H1 (cell line): ENCODE measurements around the gene CPLANE1. TPM values are rescaled to one million over a fixed set of nuclear protein-coding genes. Genes with fewer than 3 reads are reported as not detected.

Source experiments
- CTCF ChIA-PET: fragments of 300-600 bp; sonication (Branson Sonifier 250); formaldehyde crosslinking; loops from one replicate; lab custom pipeline; 2021; ENCODE audit not compliant: partially characterized antibody; lab: Charles Lee
- POLR2A ChIA-PET: fragments of 300-600 bp; sonication (Branson Sonifier 250); formaldehyde crosslinking; loops from one replicate; lab custom pipeline; 2021; ENCODE audit warnings: inconsistent platforms; ENCODE audit not compliant: partially characterized antibody; lab: Charles Lee
- DNase-seq, 2 experiments: peaks; one replicate each; pipeline versions ENCODE4 v3.0.0 to v3.0.0-alpha.2; 2010 to 2022; ENCODE audit warnings: low spot score in 2 of 2, low read depth in 1 of 2, mixed read lengths in 1 of 2
- FAIRE-seq: peaks from 2 replicates; lab custom pipeline; 2011; peaks lifted over from hg19 to GRCh38; lab: Jason Lieb, UNC
- H2AFZ ChIP-seq: 2 replicates; pipeline ENCODE4 v1.8.1; 2012; ENCODE audit warnings: low read length, inconsistent platforms
- H2AK5ac ChIP-seq: 2 replicates; pipeline ENCODE4 v1.6.1; 2013; ENCODE audit warnings: low read depth, low read length
- H2BK120ac ChIP-seq: replicated peaks from 2 replicates; pipeline ENCODE3; 2013; ENCODE audit warnings: low read depth, low read length, inconsistent platforms
- H2BK12ac ChIP-seq: 2 replicates; pipeline ENCODE4 v1.6.1; 2013; ENCODE audit warnings: low read depth, low read length
- H2BK15ac ChIP-seq: 2 replicates; pipeline ENCODE4 v1.6.1; 2013; ENCODE audit warnings: low read length
- H2BK20ac ChIP-seq: 2 replicates; pipeline ENCODE4 v1.6.1; 2013; ENCODE audit warnings: low read length
- H2BK5ac ChIP-seq: 2 replicates; pipeline ENCODE4 v1.6.1; 2013; ENCODE audit warnings: low read depth, low read length
- H3K14ac ChIP-seq: 2 replicates; pipeline ENCODE4 v1.6.1; 2013; ENCODE audit warnings: inconsistent platforms; ENCODE audit not compliant: insufficient read length
- H3K18ac ChIP-seq: 2 replicates; pipeline ENCODE4 v1.6.1; 2013; ENCODE audit warnings: low read length; ENCODE audit errors: extremely low read depth
- H3K23ac ChIP-seq: 2 replicates; pipeline ENCODE4 v1.6.1; 2013; ENCODE audit warnings: inconsistent platforms; ENCODE audit not compliant: insufficient read length
- H3K23me2 ChIP-seq: 2 replicates; pipeline ENCODE4 v1.6.1; 2013; ENCODE audit warnings: low read depth, low read length
- H3K27ac ChIP-seq: 2 replicates; pipeline ENCODE4 v1.6.1; 2011; ENCODE audit warnings: low read depth, low read length, inconsistent platforms
- H3K27me3 ChIP-seq, 4 experiments: replicated peaks in 1 of 4; 1 replicate in 1 of 4; 2 replicates in 3 of 4; pipeline versions ENCODE4 v1.6.1 to v1.8.1; 2011 to 2013; ENCODE audit warnings: low read length in 3 of 4, mild to moderate bottlenecking in 3 of 4, inconsistent platforms in 2 of 4, mixed read lengths in 2 of 4, moderate library complexity in 1 of 4; ENCODE audit not compliant: control insufficient read depth in 3 of 4, insufficient read depth in 3 of 4; ENCODE audit errors: extremely low read depth in 1 of 4
- H3K36me3 ChIP-seq, 4 experiments: 2 replicates each; pipeline versions ENCODE4 v1.6.1 to v1.8.1; 2011 to 2013; ENCODE audit warnings: mild to moderate bottlenecking in 4 of 4, low read length in 3 of 4, moderate library complexity in 2 of 4, control low read depth in 1 of 4, inconsistent platforms in 1 of 4; ENCODE audit not compliant: insufficient read depth in 4 of 4, control insufficient read depth in 2 of 4
- H3K4ac ChIP-seq: replicated peaks from 2 replicates; pipeline ENCODE3; 2013; ENCODE audit warnings: low read length, low read depth, mixed read lengths, inconsistent platforms; ENCODE audit not compliant: insufficient read length
- H3K4me1 ChIP-seq, 4 experiments: replicated peaks in 1 of 4; 1 replicate in 1 of 4; 2 replicates in 3 of 4; pipeline versions ENCODE4 v1.6.1 to v1.8.1; 2011 to 2013; ENCODE audit warnings: low read length in 3 of 4, inconsistent platforms in 2 of 4, mixed read lengths in 1 of 4; ENCODE audit not compliant: insufficient read depth in 4 of 4, control insufficient read depth in 3 of 4
- H3K4me2 ChIP-seq, 2 experiments: 2 replicates each; pipeline versions ENCODE4 v1.6.1 to v1.8.1; 2011 to 2013; ENCODE audit warnings: low read depth in 2 of 2, low read length in 2 of 2, control low read depth in 1 of 2, inconsistent platforms in 1 of 2, mild to moderate bottlenecking in 1 of 2; ENCODE audit not compliant: insufficient read depth in 1 of 2
- H3K4me3 ChIP-seq, 4 experiments: fragments of 200-600, 300-600 bp in 1 of 4; sonication (generic), shearing (Covaris generic), sonication (Bioruptor Twin) in 1 of 4; 2 replicates each; pipeline versions ENCODE4 v1.5.1 to v1.8.1; 2011 to 2016; ENCODE audit warnings: low read length in 4 of 4, low read depth in 3 of 4, control low read depth in 2 of 4, inconsistent platforms in 2 of 4, mild to moderate bottlenecking in 2 of 4, mixed read lengths in 1 of 4, moderate library complexity in 1 of 4; ENCODE audit not compliant: insufficient read depth in 2 of 4; ENCODE audit errors: extremely low read depth in 1 of 4
- H3K56ac ChIP-seq: replicated peaks from 2 replicates; pipeline ENCODE3; 2013; ENCODE audit warnings: low read depth, mild to moderate bottlenecking, mixed read lengths, low read length, inconsistent platforms; ENCODE audit not compliant: insufficient read length
- H3K79me1 ChIP-seq: 2 replicates; pipeline ENCODE4 v1.6.1; 2013; ENCODE audit warnings: low read depth, low read length, control low read depth
- H3K79me2 ChIP-seq, 2 experiments: 2 replicates each; pipeline versions ENCODE4 v1.6.1 to v1.8.1; 2012 to 2013; ENCODE audit warnings: low read length in 2 of 2, mild to moderate bottlenecking in 2 of 2, inconsistent platforms in 1 of 2; ENCODE audit not compliant: insufficient read depth in 2 of 2, control insufficient read depth in 1 of 2
- H3K9ac ChIP-seq, 4 experiments: replicated peaks in 1 of 4; 1 replicate in 1 of 4; 2 replicates in 3 of 4; pipeline versions ENCODE4 v1.6.1 to v1.8.1; 2011 to 2013; ENCODE audit warnings: low read depth in 3 of 4, low read length in 3 of 4, control low read depth in 2 of 4, mild to moderate bottlenecking in 2 of 4, moderate library complexity in 2 of 4, inconsistent platforms in 1 of 4; ENCODE audit errors: extremely low read depth in 1 of 4
- H3K9me3 ChIP-seq, 2 experiments: 2 replicates each; pipeline versions ENCODE4 v1.6.1 to v1.8.1; 2012 to 2013; ENCODE audit warnings: mild to moderate bottlenecking in 2 of 2, moderate library complexity in 2 of 2, control low read depth in 1 of 2, inconsistent platforms in 1 of 2, low read depth in 1 of 2, low read length in 1 of 2, mixed read lengths in 1 of 2; ENCODE audit not compliant: insufficient read depth in 2 of 2
- H4K20me1 ChIP-seq, 2 experiments: replicated peaks in 1 of 2; 2 replicates each; pipeline versions ENCODE3 to v1.8.1; 2011 to 2013; ENCODE audit warnings: inconsistent platforms in 2 of 2, low read length in 2 of 2, mild to moderate bottlenecking in 1 of 2; ENCODE audit not compliant: insufficient read depth in 2 of 2, control insufficient read depth in 1 of 2
- H4K5ac ChIP-seq: 2 replicates; pipeline ENCODE4 v1.6.1; 2013; ENCODE audit warnings: low read length, low read depth, mixed read lengths, inconsistent platforms; ENCODE audit not compliant: insufficient read length
- H4K8ac ChIP-seq: 2 replicates; pipeline ENCODE4 v1.8.0; 2013; ENCODE audit warnings: mild to moderate bottlenecking, moderate library complexity, low read length, inconsistent platforms; ENCODE audit not compliant: insufficient read depth; ENCODE audit errors: extremely low read depth
- H4K91ac ChIP-seq: replicated peaks from 2 replicates; pipeline ENCODE3; 2013; ENCODE audit warnings: low read length, mixed read lengths, inconsistent platforms; ENCODE audit not compliant: insufficient read length
- BACH1 ChIP-seq: IDR thresholded peaks from 2 replicates; pipeline ENCODE4 v1.6.1; 2012; ENCODE audit warnings: low read length, improper control_type of control experiment
- BCL11A ChIP-seq, 2 experiments: IDR thresholded peaks; one replicate each; pipeline ENCODE4 v1.6.1; 2011; ENCODE audit warnings: low read depth in 2 of 2, low read length in 2 of 2, mild to moderate bottlenecking in 2 of 2
- BRCA1 ChIP-seq: IDR thresholded peaks from 2 replicates; pipeline ENCODE4 v1.6.1; 2012; ENCODE audit warnings: low read depth, low read length, improper control_type of control experiment
- CHD2 ChIP-seq: IDR thresholded peaks from 2 replicates; pipeline ENCODE4 v1.6.1; 2012; ENCODE audit warnings: low read length, improper control_type of control experiment
- MAX ChIP-seq: IDR thresholded peaks from 2 replicates; pipeline ENCODE4 v1.6.1; 2012; ENCODE audit warnings: inconsistent platforms
- RBBP5 ChIP-seq: IDR thresholded peaks from 2 replicates; pipeline ENCODE4 v1.7.1; 2012; ENCODE audit warnings: low read depth, mild to moderate bottlenecking, inconsistent platforms, low read length, moderate library complexity, borderline replicate concordance
- RFX5 ChIP-seq: IDR thresholded peaks from 2 replicates; pipeline ENCODE4 v1.6.1; 2011; ENCODE audit warnings: low read depth, low read length, improper control_type of control experiment, borderline replicate concordance
- SIN3A ChIP-seq, 2 experiments: IDR thresholded peaks in 1 of 2; conservative IDR thresholded peaks in 1 of 2; 2 replicates each; pipeline ENCODE4 v1.6.1; 2011 to 2012; ENCODE audit warnings: low read length in 2 of 2, improper control_type of control experiment in 1 of 2, low read depth in 1 of 2, mild to moderate bottlenecking in 1 of 2
- SIX5 ChIP-seq: IDR thresholded peaks from 2 replicates; pipeline ENCODE4 v1.6.1; 2011; ENCODE audit warnings: mild to moderate bottlenecking, low read depth, low read length
- SP4 ChIP-seq: IDR thresholded peaks from 2 replicates; pipeline ENCODE4 v1.6.1; 2012; ENCODE audit warnings: low read length, inconsistent platforms
- TAF7 ChIP-seq: optimal IDR thresholded peaks from 2 replicates; pipeline ENCODE3; 2011; ENCODE audit warnings: low read depth, mild to moderate bottlenecking, inconsistent platforms, low read length, moderate library complexity, borderline replicate concordance
- whole genome bisulfite sequencing, 2 experiments: shearing (Covaris generic) in 1 of 2; methylation state at CpG; one replicate each; pipeline versions ENCODE4 v1.1.6 to v1.1.7; 2013 to 2015; ENCODE audit warnings: low lambda C conversion rate in 2 of 2, mixed read lengths in 2 of 2, inconsistent platforms in 1 of 2, low coverage in 1 of 2, missing lambda C conversion rate in 1 of 2; ENCODE audit not compliant: insufficient replicate concordance in 2 of 2, insufficient coverage in 1 of 2, insufficient read length in 1 of 2; ENCODE audit errors: extremely low coverage in 1 of 2, missing lambda C conversion rate in 1 of 2; 5-methylcytosine and 5-hydroxymethylcytosine counted together
- polyA plus RNA-seq, 7 experiments: library from polyadenylated mRNA; depleted of rRNA in 3 of 7; stranded (reverse) in 5 of 7; unstranded in 2 of 7; fragments of >200 nt in 5 of 7; fragments of 200-250 nt in 2 of 7; gene quantifications; 1 replicate in 5 of 7; 2 replicates in 1 of 7; 4 replicates in 1 of 7; pipeline versions ENCODE4 v1.2.1 to v1.2.3, GENCODE V29; 2011 to 2013; ENCODE audit warnings: missing spikeins in 2 of 7, mixed read lengths in 2 of 7
- total RNA-seq: library from RNA; stranded (reverse); fragmentation: NEBNext Ultra II Directional; extraction: Animal tissue kit (Norgen Biotek cat#: 25700); gene quantifications from 2 replicates; pipeline ENCODE4 v1.2.1, GENCODE V29; 2021

The CPLANE1 gene
- total and polyA plus RNA-seq, 2 of the 8 experiments (the other 6 are each of a cell fraction or from before 2014, with no cell fraction given) = 2.2 to 8.8 TPM

- no peak for DNase-seq
- no peak for TF ChIP-seq RFX5
- no peak for TF ChIP-seq BACH1
- TF ChIP-seq SP4 = no peak
- TF ChIP-seq BRCA1 = no peak
- no peak for TF ChIP-seq BCL11A (IDR thresholded peaks at IDR 0.05; ENCODE audit: low read depth in 2 of 2, low read length in 2 of 2)
- no peak for TF ChIP-seq CHD2
- no peak for TF ChIP-seq SIN3A (conservative IDR thresholded peaks at IDR 0.05 in 1 of 2, IDR thresholded peaks at IDR 0.05 in 1 of 2; ENCODE audit: low read depth in 1 of 2, low read length in 2 of 2)
- TF ChIP-seq SIX5 = no peak
- no peak for TF ChIP-seq RBBP5
- TF ChIP-seq MAX = no peak
- TF ChIP-seq TAF7 = no peak
Observed at GRCh38 chr5:37111426-37112382, 137.5 kb downstream of the CPLANE1 start.

More at GRCh38 chr5:37111426-37112382, 137.5 kb downstream of the CPLANE1 start:
- Histone ChIP-seq H4K91ac (no peak overlapping the region), H4K20me1 (no peaks in the 10 kb centered on the region), H3K56ac (no peak overlapping the region), H2BK15ac (no peak overlapping the region), H2BK12ac (no peak overlapping the region), H3K4ac (no peak overlapping the region), H3K36me3 (peaks cover 0 to 4% (median 0%) of the 10 kb centered on the region in 4 experiments; a peak in 1 of 8 replicates), H3K4me2 (no peak overlapping the region), H2AFZ (no peak overlapping the region), H3K9ac (peak overlapping the region in 1 of 4 experiments; percentile 8; a peak in 1 of 7 replicates), H3K14ac (no peak overlapping the region), H4K8ac (no peak overlapping the region), H3K4me1 (no peaks in the 10 kb centered on the region), H2BK20ac (no peak overlapping the region), H3K9me3 (no peaks in the 10 kb centered on the region), H3K79me2 (no peaks in the 10 kb centered on the region), H2BK5ac (no peak overlapping the region), H3K4me3 (no peak overlapping the region), H3K79me1 (no peaks in the 10 kb centered on the region), H3K18ac (no peak overlapping the region), H2AK5ac (no peak overlapping the region), H4K5ac (no peak overlapping the region), H2BK120ac (no peak overlapping the region), H3K23me2 (no peaks in the 10 kb centered on the region), H3K27ac (no peak overlapping the region), H3K27me3 (no peaks in the 10 kb centered on the region), H3K23ac (no peak overlapping the region)
- FAIRE-seq = no peak
- ChIA-PET POLR2A (no interaction called here), CTCF (no interaction called here)
- 93% methylated on average over 4 of the region's 4 CpGs; no CpG with 5 or more reads in 1 of the 2 experiments for WGBS, 2 experiments
